Lung (tissue), 12 donors: Measurements from ENCODE around the gene RHBDD3. TPM values are rescaled to one million over a fixed set of nuclear protein-coding genes. Genes with fewer than 3 reads are reported as not detected.

Source experiments
- ATAC-seq: fragments of 200-7000 bp; cut with Tn5 transposase; one replicate; pipeline ENCODE4 v1.9.1; 2020; ENCODE audit warnings: moderate number of reproducible peaks; ENCODE audit not compliant: insufficient read depth, low FRiP score
- DNase-seq, 3 donors: peaks; one replicate each; pipeline ENCODE4 v3.0.0-alpha.2; 2013 to 2017
- H3K27ac ChIP-seq, 2 donors: one replicate each; pipeline ENCODE4 v1.5.1; 2013; ENCODE audit warnings: mild to moderate bottlenecking in 2 of 2, moderate library complexity in 2 of 2, control low read depth in 1 of 2, inconsistent platforms in 1 of 2, low read depth in 1 of 2, low read length in 1 of 2
- H3K27me3 ChIP-seq, 3 donors: one replicate each; pipeline ENCODE4 v1.5.1; 2013; ENCODE audit warnings: low read length in 2 of 3; ENCODE audit not compliant: control insufficient read depth in 3 of 3, insufficient read depth in 3 of 3
- H3K36me3 ChIP-seq, 4 donors: one replicate each; pipeline ENCODE4 v1.5.1; 2013; ENCODE audit warnings: low read length in 4 of 4, mild to moderate bottlenecking in 1 of 4, moderate library complexity in 1 of 4; ENCODE audit not compliant: control insufficient read depth in 4 of 4, insufficient read depth in 4 of 4
- H3K4me1 ChIP-seq, 5 donors: one replicate each; pipeline ENCODE4 v1.5.1; 2013; ENCODE audit warnings: low read length in 5 of 5, mild to moderate bottlenecking in 2 of 5, moderate library complexity in 1 of 5; ENCODE audit not compliant: control insufficient read depth in 5 of 5, insufficient read depth in 5 of 5
- H3K4me3 ChIP-seq: one replicate; pipeline ENCODE4 v1.5.1; 2013; ENCODE audit warnings: mild to moderate bottlenecking, control low read depth, moderate library complexity
- H3K9ac ChIP-seq, 2 donors: one replicate each; pipeline ENCODE4 v1.5.1; 2013; ENCODE audit warnings: low read length in 2 of 2, control low read depth in 1 of 2; ENCODE audit not compliant: insufficient read depth in 1 of 2
- H3K9me3 ChIP-seq, 4 donors: one replicate each; pipeline ENCODE4 v1.5.1; 2013; ENCODE audit warnings: low read length in 3 of 4, mild to moderate bottlenecking in 1 of 4, moderate library complexity in 1 of 4; ENCODE audit not compliant: control insufficient read depth in 4 of 4, insufficient read depth in 3 of 4
- whole genome bisulfite sequencing, 2 donors: extraction: QIAGEN DNeasy Blood & Tissue Kit; methylation state at CpG; one replicate each; pipeline ENCODE4 v1.1.7; 2013; 5-methylcytosine and 5-hydroxymethylcytosine counted together
- polyA plus RNA-seq, 2 donors: library from polyadenylated mRNA; stranded (reverse); fragments of 200-250 nt; gene quantifications; one replicate each; pipeline ENCODE4 v1.2.1, GENCODE V29; 2013
- total RNA-seq, 2 donors: library from RNA; depleted of rRNA in 1 of 2; stranded (reverse); fragments of >200 nt in 1 of 2; gene quantifications; one replicate each; pipeline ENCODE4 v1.2.1, GENCODE V29; 2014 to 2021
- TF ChIP-seq, protein P1 (sequence below): IDR thresholded peaks from 2 replicates; pipeline ENCODE4 v1.5.1; 2012; ENCODE audit warnings: mild to moderate bottlenecking; ENCODE audit errors: control extremely low read depth, extremely low read depth
- donor health status: control.
- donor health status: control.
- donor health status: Bipolar disorder and iron deficiency.
- donor health status: healthy.
- donor health status: DM: yes; HTN: yes; CAD: no.

Gene RHBDD3
- total and polyA plus RNA-seq, 4 donors: 14.2 to 38.2 (median 32.8) TPM

DNA sequence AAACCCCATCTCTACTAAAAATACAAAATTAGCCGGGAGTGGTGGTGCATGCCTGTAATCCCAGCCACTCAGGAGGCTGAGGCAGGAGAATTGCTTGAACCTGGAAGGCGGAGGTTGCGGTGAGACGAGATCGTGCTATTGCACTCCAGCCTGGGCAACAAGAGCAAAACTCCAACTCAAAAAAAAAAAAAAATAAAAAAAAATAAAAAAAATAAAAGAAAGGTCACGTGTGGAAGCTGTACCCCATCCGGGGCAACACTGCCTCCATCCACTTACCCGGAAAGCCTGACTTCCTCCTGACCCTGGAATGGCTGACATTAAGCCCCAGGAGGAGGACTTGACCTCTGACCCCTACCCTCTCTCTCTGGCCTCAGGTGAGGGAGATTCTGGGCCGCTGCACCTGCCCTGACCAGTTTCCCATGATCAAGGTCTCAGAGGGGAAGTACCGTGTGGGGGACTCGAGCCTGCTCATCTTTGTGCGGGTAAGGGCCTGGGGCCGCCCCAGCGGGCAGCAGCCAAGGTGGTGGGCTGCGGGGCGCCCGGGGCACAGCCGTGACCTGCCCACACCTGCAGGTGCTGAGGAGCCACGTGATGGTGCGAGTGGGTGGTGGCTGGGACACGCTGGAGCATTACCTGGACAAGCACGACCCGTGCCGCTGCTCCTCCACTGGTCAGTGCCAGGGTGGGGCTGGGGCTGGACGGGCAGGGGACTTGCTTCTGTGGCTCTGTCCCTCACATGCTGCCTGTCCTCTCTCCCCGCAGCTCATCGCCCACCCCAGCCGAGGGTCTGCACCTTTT lies 42.5 kb upstream of the RHBDD3 start:
- Histone ChIP-seq H3K27ac (peak overlapping the region; percentile 75 to 84), H3K4me3 (no peak overlapping the region), H3K27me3 (peaks cover 0 to 20% (median 20%) of the 10 kb centered on the region in 3 donors), H3K36me3 (peaks cover 0 to 4% (median 2%) of the 10 kb centered on the region in 4 donors), H3K9ac (no peak overlapping the region), H3K9me3 (no peaks in the 10 kb centered on the region), H3K4me1 (peaks cover 0 to 51% (median 8%) of the 10 kb centered on the region in 5 donors)
- TF ChIP-seq, protein P1, sequence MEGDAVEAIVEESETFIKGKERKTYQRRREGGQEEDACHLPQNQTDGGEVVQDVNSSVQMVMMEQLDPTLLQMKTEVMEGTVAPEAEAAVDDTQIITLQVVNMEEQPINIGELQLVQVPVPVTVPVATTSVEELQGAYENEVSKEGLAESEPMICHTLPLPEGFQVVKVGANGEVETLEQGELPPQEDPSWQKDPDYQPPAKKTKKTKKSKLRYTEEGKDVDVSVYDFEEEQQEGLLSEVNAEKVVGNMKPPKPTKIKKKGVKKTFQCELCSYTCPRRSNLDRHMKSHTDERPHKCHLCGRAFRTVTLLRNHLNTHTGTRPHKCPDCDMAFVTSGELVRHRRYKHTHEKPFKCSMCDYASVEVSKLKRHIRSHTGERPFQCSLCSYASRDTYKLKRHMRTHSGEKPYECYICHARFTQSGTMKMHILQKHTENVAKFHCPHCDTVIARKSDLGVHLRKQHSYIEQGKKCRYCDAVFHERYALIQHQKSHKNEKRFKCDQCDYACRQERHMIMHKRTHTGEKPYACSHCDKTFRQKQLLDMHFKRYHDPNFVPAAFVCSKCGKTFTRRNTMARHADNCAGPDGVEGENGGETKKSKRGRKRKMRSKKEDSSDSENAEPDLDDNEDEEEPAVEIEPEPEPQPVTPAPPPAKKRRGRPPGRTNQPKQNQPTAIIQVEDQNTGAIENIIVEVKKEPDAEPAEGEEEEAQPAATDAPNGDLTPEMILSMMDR: no peak
- 73 to 77% methylated on average over 28 of the region's 28 CpGs for WGBS, 2 donors
- DNase-seq: no peak
- ATAC-seq: no peak

DNA sequence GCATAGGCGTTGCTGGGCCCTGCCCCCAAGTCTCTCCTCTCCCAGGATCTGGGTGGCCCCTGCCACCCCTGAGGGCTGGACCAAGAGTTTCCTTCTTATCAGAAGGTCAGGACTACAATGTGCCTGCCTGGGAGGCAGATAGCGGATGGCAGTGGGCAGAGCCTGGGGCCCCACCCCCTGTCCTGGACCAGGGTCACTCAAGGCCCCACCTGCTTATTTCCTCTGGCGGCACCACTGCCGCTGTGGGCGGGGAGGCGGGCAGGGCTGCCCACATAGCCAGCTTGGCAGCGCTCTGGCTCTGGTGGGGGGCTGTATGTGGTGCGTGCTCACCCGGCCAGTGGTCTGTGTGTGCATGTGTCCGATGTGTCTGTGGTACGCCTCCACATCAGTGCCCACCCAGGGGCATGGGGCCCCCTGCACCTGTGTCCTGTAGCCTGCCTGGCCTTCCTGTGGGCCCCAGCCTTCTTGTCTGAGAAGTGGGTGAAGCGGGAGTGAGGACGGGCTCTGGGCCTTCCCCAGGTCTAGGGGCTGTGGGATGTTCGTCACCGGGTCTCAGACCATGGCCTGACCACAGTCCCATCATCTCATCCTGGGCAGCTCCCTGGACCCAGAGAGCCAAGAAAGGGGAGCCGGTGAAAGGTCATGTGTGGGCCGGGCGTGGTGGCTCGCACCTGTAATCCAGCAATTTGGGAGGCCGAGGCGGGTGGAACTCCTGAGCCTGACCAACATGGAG lies 41.7 kb upstream of the RHBDD3 start:
- DNase-seq: no peak
- H3K27me3 ChIP-seq: peaks cover 0 to 16% (median 15%) of the 10 kb centered on the region in 3 donors
- no peaks in the 10 kb centered on the region for H3K9me3 ChIP-seq
- no peak overlapping the region for H3K4me3 ChIP-seq
- no peak for ATAC-seq
- H3K27ac ChIP-seq: peak overlapping the region; percentile 54 to 58
- WGBS, 2 donors: 75 to 79% methylated on average over 21 of the region's 21 CpGs
- H3K36me3 ChIP-seq: peaks cover 0 to 4% (median 2%) of the 10 kb centered on the region in 4 donors
- peaks cover 0 to 43% (median 8%) of the 10 kb centered on the region in 5 donors for H3K4me1 ChIP-seq
- H3K9ac ChIP-seq: no peak overlapping the region
- TF ChIP-seq, protein P1: no peak

DNA sequence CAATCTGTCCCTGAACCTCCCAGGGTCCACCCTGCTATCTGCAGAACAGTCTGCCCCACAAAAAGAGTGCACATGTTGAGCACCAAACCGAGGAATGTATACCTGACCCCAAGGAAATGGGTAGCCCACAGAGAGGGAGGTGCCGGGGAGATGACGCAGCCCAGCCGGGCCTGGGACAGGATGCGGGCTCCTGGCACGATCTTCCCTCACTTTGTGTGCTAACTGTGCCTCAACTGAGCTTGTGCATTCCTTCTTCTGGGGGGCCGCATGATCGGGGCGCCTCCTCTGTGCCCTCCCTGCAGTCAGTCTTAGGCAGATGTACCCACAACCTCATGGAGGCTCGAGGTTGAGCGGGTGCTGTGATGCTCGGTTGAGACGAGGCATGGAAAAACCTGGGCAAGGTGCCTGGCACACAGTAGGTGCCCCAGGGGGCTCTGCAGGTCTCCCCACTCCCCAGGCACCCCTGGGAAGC lies 41.0 kb upstream of the RHBDD3 start:
- ATAC-seq (no peak), DNase-seq (no peak)
- Histone ChIP-seq H3K27me3 (peaks cover 0 to 9% (median 8%) of the 10 kb centered on the region in 3 donors), H3K4me3 (no peak overlapping the region), H3K27ac (peak overlapping the region; percentile 27 to 58), H3K4me1 (peaks cover 0 to 43% (median 8%) of the 10 kb centered on the region in 5 donors), H3K36me3 (peaks cover 0 to 4% (median 2%) of the 10 kb centered on the region in 4 donors), H3K9ac (no peak overlapping the region), H3K9me3 (no peaks in the 10 kb centered on the region)
- 57 to 62% methylated on average over 12 to 13 of the region's 13 CpGs for WGBS, 2 donors
- TF ChIP-seq, protein P1: no peak
